Measurements from ENCODE around the gene LRFN2. TPM values are rescaled to one million over a fixed set of nuclear protein-coding genes. Genes with fewer than 3 reads are reported as not detected.
A peak's percentile ranks its signal among the peaks of the same experiment; 100 is the strongest.

The LRFN2 gene
- total RNA-seq, 2 experiments from 2014 or later: not detected

DNA sequence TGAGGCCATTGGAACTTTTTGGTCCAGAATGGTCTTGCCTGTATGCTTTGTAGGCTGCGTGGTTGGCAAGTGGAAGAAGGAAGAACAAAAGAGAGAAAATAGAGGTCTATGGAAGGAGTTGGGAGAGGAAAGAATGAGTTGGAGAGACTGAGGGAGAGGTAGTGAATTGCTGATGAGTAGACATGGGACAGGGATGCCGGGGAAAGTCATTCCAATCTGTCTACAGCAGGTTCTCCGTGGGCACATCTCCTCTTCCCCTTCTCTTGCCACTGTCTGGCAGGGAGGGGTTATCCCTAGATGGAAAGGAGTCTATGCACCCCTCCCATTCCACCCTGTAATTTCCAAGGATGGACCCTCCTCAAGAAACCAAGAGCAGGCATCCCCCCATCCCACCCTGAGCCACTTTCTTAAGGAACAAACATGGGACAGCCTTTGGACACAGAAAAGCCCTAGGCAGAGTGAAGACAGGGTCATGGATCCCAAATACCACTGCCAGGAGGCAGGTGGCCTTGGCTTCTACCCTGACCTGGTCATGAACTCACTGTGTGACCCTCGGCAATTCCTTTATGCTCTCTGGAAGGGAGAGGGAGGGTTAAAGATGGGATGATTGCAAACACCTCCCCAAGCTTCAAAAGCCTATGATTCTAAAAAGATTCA, 196.9 kb downstream of the LRFN2 start:
- Mint-ChIP-seq H3K27me3 (peaks cover 4% of the 10 kb centered on the region), H3K9me3 (no peaks in the 10 kb centered on the region), H3K36me3 (ENCODE audit: low read depth) (no peaks in the 10 kb centered on the region), H3K4me3 (peak overlapping the region; percentile 16), H3K4me1 (ENCODE audit: low read depth) (peaks cover 67% of the 10 kb centered on the region), H3K27ac (peak overlapping the region; percentile 90)
- TF ChIP-seq, protein P1, sequence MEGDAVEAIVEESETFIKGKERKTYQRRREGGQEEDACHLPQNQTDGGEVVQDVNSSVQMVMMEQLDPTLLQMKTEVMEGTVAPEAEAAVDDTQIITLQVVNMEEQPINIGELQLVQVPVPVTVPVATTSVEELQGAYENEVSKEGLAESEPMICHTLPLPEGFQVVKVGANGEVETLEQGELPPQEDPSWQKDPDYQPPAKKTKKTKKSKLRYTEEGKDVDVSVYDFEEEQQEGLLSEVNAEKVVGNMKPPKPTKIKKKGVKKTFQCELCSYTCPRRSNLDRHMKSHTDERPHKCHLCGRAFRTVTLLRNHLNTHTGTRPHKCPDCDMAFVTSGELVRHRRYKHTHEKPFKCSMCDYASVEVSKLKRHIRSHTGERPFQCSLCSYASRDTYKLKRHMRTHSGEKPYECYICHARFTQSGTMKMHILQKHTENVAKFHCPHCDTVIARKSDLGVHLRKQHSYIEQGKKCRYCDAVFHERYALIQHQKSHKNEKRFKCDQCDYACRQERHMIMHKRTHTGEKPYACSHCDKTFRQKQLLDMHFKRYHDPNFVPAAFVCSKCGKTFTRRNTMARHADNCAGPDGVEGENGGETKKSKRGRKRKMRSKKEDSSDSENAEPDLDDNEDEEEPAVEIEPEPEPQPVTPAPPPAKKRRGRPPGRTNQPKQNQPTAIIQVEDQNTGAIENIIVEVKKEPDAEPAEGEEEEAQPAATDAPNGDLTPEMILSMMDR (IDR thresholded peaks at IDR 0.05): no peak
- Histone ChIP-seq H3K9me3 (ENCODE audit: control insufficient read depth in 1 of 2, insufficient read depth in 1 of 2, low read length in 2 of 2) (peaks cover 0 to 13% of the 10 kb centered on the region in 2 experiments), H3K4me1 (ENCODE audit: insufficient read depth, low read length) (peaks cover 52% of the 10 kb centered on the region), H3K27ac (ENCODE audit: low read depth in 1 of 2, low read length in 2 of 2) (no peak overlapping the region), H3K4me3 (ENCODE audit: low read length) (no peak overlapping the region), H3K36me3 (ENCODE audit: insufficient read depth, low read length) (no peaks in the 10 kb centered on the region), H3K27me3 (ENCODE audit: control insufficient read depth in 1 of 2, insufficient read depth in 2 of 2, low read length in 2 of 2) (peaks cover 0 to 3% of the 10 kb centered on the region in 2 experiments)
- CTCF ChIA-PET: no interaction called here
- ATAC-seq (ENCODE audit: poor library complexity) (no peak), DNase-seq (peak in 1 of 14 experiments; percentile 1)
- POLR2A ChIA-PET: no interaction called here
- intact Hi-C loops (cut with DNase I, micrococcal nuclease): no loop called here

DNA sequence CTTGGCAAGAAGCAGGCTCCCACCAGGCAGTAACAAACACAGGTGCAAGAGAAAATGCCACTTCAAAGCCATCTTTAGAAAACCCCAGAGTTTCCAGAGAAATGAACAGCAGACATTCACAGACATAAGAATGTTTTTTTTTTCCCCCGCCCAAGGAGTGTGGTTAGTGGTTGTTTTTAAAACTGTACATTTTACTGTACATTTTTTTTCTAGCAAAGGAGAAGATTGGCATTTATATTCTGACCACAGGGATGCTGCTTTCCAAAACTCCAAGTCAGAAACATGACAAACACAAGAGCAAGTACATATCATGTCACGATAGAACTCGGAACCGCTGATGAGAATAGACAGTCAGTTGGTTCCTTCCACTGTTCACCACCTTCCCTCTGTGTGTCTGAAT, 197.9 kb downstream of the LRFN2 start:
- no peaks in the 10 kb centered on the region for H3K9me3 Mint-ChIP-seq
- ATAC-seq (ENCODE audit: poor library complexity): peak; percentile 52
- DNase-seq: peak in 3 of 14 experiments; percentile 39 to 68 (median 48)
- Histone ChIP-seq H3K27ac (ENCODE audit: low read depth in 1 of 2, low read length in 2 of 2) (no peak overlapping the region), H3K4me1 (ENCODE audit: insufficient read depth, low read length) (peaks cover 52% of the 10 kb centered on the region), H3K27me3 (ENCODE audit: control insufficient read depth in 1 of 2, insufficient read depth in 2 of 2, low read length in 2 of 2) (peaks cover 0 to 3% of the 10 kb centered on the region in 2 experiments), H3K9me3 (ENCODE audit: control insufficient read depth in 1 of 2, insufficient read depth in 1 of 2, low read length in 2 of 2) (peaks cover 0 to 8% of the 10 kb centered on the region in 2 experiments), H3K4me3 (ENCODE audit: low read length) (no peak overlapping the region), H3K36me3 (ENCODE audit: insufficient read depth, low read length) (no peaks in the 10 kb centered on the region)
- intact Hi-C loops (cut with DNase I, micrococcal nuclease): no loop called here
- H3K36me3 Mint-ChIP-seq (ENCODE audit: low read depth): no peaks in the 10 kb centered on the region
- TF ChIP-seq, protein P1 (IDR thresholded peaks at IDR 0.05): no peak
- ChIA-PET CTCF (no interaction called here), POLR2A (no interaction called here)
- peak overlapping the region; percentile 90 for H3K27ac Mint-ChIP-seq
- H3K4me3 Mint-ChIP-seq: peak overlapping the region; percentile 61
- peaks cover 68% of the 10 kb centered on the region for H3K4me1 Mint-ChIP-seq (ENCODE audit: low read depth)
- peaks cover 4% of the 10 kb centered on the region for H3K27me3 Mint-ChIP-seq

DNA sequence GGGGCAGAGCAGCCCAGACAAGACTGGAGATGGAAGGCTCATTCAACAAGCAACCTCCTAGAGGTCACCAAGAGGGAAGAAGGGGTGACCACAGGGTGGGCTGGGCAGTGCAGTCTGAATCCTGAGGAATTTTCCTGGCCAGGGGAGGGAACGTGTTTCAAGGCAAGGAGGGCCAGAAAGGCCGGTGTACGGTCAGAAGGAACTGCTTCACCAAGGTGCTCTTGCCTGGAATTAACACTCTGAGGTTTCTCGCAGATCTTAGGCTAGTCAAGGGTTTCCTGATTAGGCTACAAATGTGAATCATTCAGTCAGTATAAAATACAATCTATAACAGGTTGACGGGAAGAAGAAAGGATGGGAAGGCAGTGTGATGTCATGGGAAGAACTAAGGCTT, 199.3 kb downstream of the LRFN2 start:
- DNase-seq (no peak), ATAC-seq (ENCODE audit: poor library complexity) (no peak)
- peaks cover 0 to 3% of the 10 kb centered on the region in 2 experiments for H3K27me3 ChIP-seq (ENCODE audit: control insufficient read depth in 1 of 2, insufficient read depth in 2 of 2, low read length in 2 of 2)

More for the DNA sequence above, 199.3 kb downstream of the LRFN2 start:
- H3K36me3 Mint-ChIP-seq (ENCODE audit: low read depth): no peaks in the 10 kb centered on the region
- Histone ChIP-seq H3K36me3 (ENCODE audit: insufficient read depth, low read length) (no peaks in the 10 kb centered on the region), H3K9me3 (ENCODE audit: control insufficient read depth in 1 of 2, insufficient read depth in 1 of 2, low read length in 2 of 2) (peaks cover 0 to 5% of the 10 kb centered on the region in 2 experiments), H3K4me3 (ENCODE audit: low read length) (no peak overlapping the region), H3K4me1 (ENCODE audit: insufficient read depth, low read length) (peaks cover 49% of the 10 kb centered on the region), H3K27ac (ENCODE audit: low read depth in 1 of 2, low read length in 2 of 2) (peak overlapping the region in 1 of 2 donors; percentile 37)
- CTCF ChIA-PET: no interaction called here
- TF ChIP-seq, protein P1 (IDR thresholded peaks at IDR 0.05): no peak
- no peaks in the 10 kb centered on the region for H3K9me3 Mint-ChIP-seq
- peak overlapping the region; percentile 81 for H3K27ac Mint-ChIP-seq
- H3K4me1 Mint-ChIP-seq (ENCODE audit: low read depth): peaks cover 64% of the 10 kb centered on the region
- POLR2A ChIA-PET: no interaction called here
- peak overlapping the region; percentile 53 for H3K4me3 Mint-ChIP-seq
- intact Hi-C loops (cut with DNase I, micrococcal nuclease): no loop called here
- peaks cover 4% of the 10 kb centered on the region for H3K27me3 Mint-ChIP-seq
